GM12878 (cell line): ENCODE measurements around the gene ENO2. TPM values are rescaled to one million over a fixed set of nuclear protein-coding genes. Genes with fewer than 3 reads are reported as not detected.

Experiments
- ATAC-seq: fragments of 200-7000 bp; cut with Tn5 transposase; 3 replicates; pipeline ENCODE4 v1.9.1; 2020; ENCODE audit warnings: mild to moderate bottlenecking, moderate library complexity
- BruUV-seq: library from RNA; stranded (reverse); fragments of 400-500 nt; replicated peaks from 2 replicates; lab custom pipeline; 2021; lab: Mats Ljungman, UMichigan
- CTCF ChIA-PET: fragments of 300-600 bp; sonication (Branson Sonifier 250); formaldehyde crosslinking; extraction: SDS; loops from one replicate; lab custom pipeline; 2021; ENCODE audit warnings: inconsistent platforms; lab: Yijun Ruan, JAX
- POLR2A ChIA-PET: fragments of 350-600 bp; formaldehyde crosslinking; extraction: SDS; loops from one replicate; lab custom pipeline; 2021; ENCODE audit warnings: inconsistent platforms; lab: Charles Lee
- RAD21 ChIA-PET: fragments of 300-600 bp; sonication (Branson Sonifier 250); formaldehyde crosslinking; loops from one replicate; lab custom pipeline; 2023; ENCODE audit warnings: antibody characterized with exemption; ENCODE audit not compliant: unreplicated experiment; lab: Charles Lee
- SMC1A ChIA-PET: fragments of 300-600 bp; sonication (Branson Sonifier 250); formaldehyde crosslinking; loops from one replicate; lab custom pipeline; 2023; ENCODE audit not compliant: unreplicated experiment, uncharacterized antibody; lab: Charles Lee
- DNase-seq: peaks from one replicate; pipeline ENCODE4 v3.0.0-alpha.2; 2011; ENCODE audit warnings: low read depth, low spot score
- FAIRE-seq: peaks from 3 replicates; lab custom pipeline; 2011; peaks lifted over from hg19 to GRCh38; lab: Jason Lieb, UNC
- H2AFZ ChIP-seq: 2 replicates; pipeline ENCODE4 v1.6.0; 2011; ENCODE audit warnings: low read depth, low read length, control low read depth; ENCODE audit not compliant: control insufficient read depth
- H3K27ac ChIP-seq: 2 replicates; pipeline ENCODE4 v1.5.1; 2011; ENCODE audit warnings: control low read depth; ENCODE audit not compliant: control insufficient read depth, insufficient read depth
- H3K27me3 ChIP-seq, 2 experiments: replicated peaks in 1 of 2; 2 replicates each; pipeline versions ENCODE4 v1.6.0 to v1.6.1; 2011; ENCODE audit warnings: low read length in 1 of 2; ENCODE audit not compliant: control insufficient read depth in 2 of 2, insufficient read depth in 2 of 2
- H3K36me3 ChIP-seq, 2 experiments: 2 replicates each; pipeline ENCODE4 v1.5.1; 2011; ENCODE audit warnings: low read length in 1 of 2; ENCODE audit not compliant: control insufficient read depth in 2 of 2, insufficient read depth in 2 of 2
- H3K4me1 ChIP-seq: 2 replicates; pipeline ENCODE4 v1.6.1; 2011; ENCODE audit warnings: mild to moderate bottlenecking, low read length, moderate library complexity, mixed read lengths; ENCODE audit not compliant: control insufficient read depth, insufficient read depth
- H3K4me2 ChIP-seq: 2 replicates; pipeline ENCODE4 v1.6.0; 2011; ENCODE audit warnings: control low read depth; ENCODE audit not compliant: control insufficient read depth, insufficient read depth
- H3K4me3 ChIP-seq: fragments of 200-600 bp; sonication (generic); 2 replicates; pipeline ENCODE4 v1.5.1; 2016
- H3K79me2 ChIP-seq: 2 replicates; pipeline ENCODE4 v1.6.0; 2011; ENCODE audit warnings: low read length; ENCODE audit not compliant: control insufficient read depth, insufficient read depth
- H3K9ac ChIP-seq: 2 replicates; pipeline ENCODE4 v1.8.0; 2011; ENCODE audit warnings: low read length, control low read depth, mixed read lengths; ENCODE audit not compliant: control insufficient read depth, insufficient read depth
- H3K9me3 ChIP-seq: replicated peaks from 3 replicates; pipeline ENCODE4 v1.5.1; 2011; ENCODE audit warnings: mild to moderate bottlenecking, low read length; ENCODE audit not compliant: control insufficient read depth, insufficient read depth
- H4K20me1 ChIP-seq: 2 replicates; pipeline ENCODE4 v1.6.0; 2011; ENCODE audit not compliant: control insufficient read depth, insufficient read depth
- HCFC1 ChIP-seq: fragments of 150-350 bp; IDR thresholded peaks from 2 replicates; pipeline ENCODE4 v1.6.1; 2014; ENCODE audit warnings: low read length
- HDAC6 ChIP-seq: fragments of 200-600 bp; sonication (generic); IDR thresholded peaks from one replicate; pipeline ENCODE4 v1.8.0; 2017; ENCODE audit warnings: antibody characterized with exemption; ENCODE audit not compliant: unreplicated experiment
- IKZF1 ChIP-seq: fragments of 450-650 bp; conservative IDR thresholded peaks from 2 replicates; pipeline ENCODE4 v1.6.1; 2017; ENCODE audit warnings: antibody characterized with exemption, mild to moderate bottlenecking
- SMARCA5 ChIP-seq: fragments of 450-650 bp; IDR thresholded peaks from 2 replicates; pipeline ENCODE4 v1.6.1; 2017; ENCODE audit warnings: mild to moderate bottlenecking
- SMC3 ChIP-seq: IDR thresholded peaks from 2 replicates; pipeline ENCODE4 v1.6.1; 2011; ENCODE audit warnings: low read length, improper control_type of control experiment, borderline replicate concordance
- SP1 ChIP-seq: IDR thresholded peaks from one replicate; pipeline ENCODE4 v1.6.1; 2011; ENCODE audit warnings: low read depth, low read length
- TCF12 ChIP-seq: IDR thresholded peaks from 2 replicates; pipeline ENCODE4 v1.6.1; 2011; ENCODE audit warnings: low read depth, mild to moderate bottlenecking, low read length
- TCF3 ChIP-seq: IDR thresholded peaks from 2 replicates; pipeline ENCODE4 v1.6.1; 2012; ENCODE audit warnings: low read depth, mild to moderate bottlenecking, low read length, borderline replicate concordance; ENCODE audit not compliant: insufficient read depth
- YY1 ChIP-seq: IDR thresholded peaks from 2 replicates; pipeline ENCODE4 v1.6.1; 2011; ENCODE audit warnings: low read depth, mild to moderate bottlenecking, low read length
- WGBS: methylation state at CpG from one replicate; pipeline ENCODE4 v1.1.6; 2016; ENCODE audit warnings: low lambda C conversion rate; ENCODE audit not compliant: insufficient replicate concordance, insufficient coverage; ENCODE audit errors: missing lambda C conversion rate; 5-methylcytosine and 5-hydroxymethylcytosine counted together
- in situ Hi-C: fragments of 300-500 bp; cut with MboI; formaldehyde crosslinking; loops from 9 replicates; pipeline ENCODE4 v1.14.3; 2018; ENCODE audit warnings: mixed read lengths
- intact Hi-C: fragments of 100-400 bp; cut with micrococcal nuclease; formaldehyde crosslinking; loops from one replicate; pipeline ENCODE4 v1.14.2; 2022; ENCODE audit not compliant: unreplicated experiment
- polyA plus RNA-seq, 11 experiments: library from polyadenylated mRNA; depleted of rRNA in 4 of 11; unstranded in 6 of 11; stranded (reverse) in 5 of 11; fragments of >200 nt; fragmentation: Nextera tagmentation in 4 of 11; fragmentation: Illumina TruSeq in 1 of 11; extraction: Ambion mirVana in 4 of 11; extraction: Trizol in 1 of 11; gene quantifications; 1 replicate in 1 of 11; 2 replicates in 10 of 11; pipeline versions ENCODE4 v1.2.1 to v1.2.3, GENCODE V29; 2011 to 2016; ENCODE audit warnings: inconsistent platforms in 2 of 11, missing spikeins in 2 of 11, low read depth in 1 of 11
- total RNA-seq, 4 experiments: library from RNA; depleted of rRNA in 3 of 4; stranded (reverse); fragments of >200 nt in 3 of 4; fragmentation: Illumina TruSeq in 1 of 4; extraction: Trizol in 1 of 4; gene quantifications; 2 replicates each; pipeline versions ENCODE4 v1.2.1 to v1.2.3, GENCODE V29; 2013 to 2021
- TF ChIP-seq, protein P1 (sequence below), 3 experiments: IDR thresholded peaks in 2 of 3; conservative IDR thresholded peaks in 1 of 3; 2 replicates each; pipeline ENCODE4 v1.5.1; 2011; ENCODE audit warnings: low read depth in 3 of 3, low read length in 3 of 3, mild to moderate bottlenecking in 3 of 3, control low read depth in 2 of 3, moderate library complexity in 2 of 3, inconsistent platforms in 1 of 3, mixed read lengths in 1 of 3; ENCODE audit not compliant: control insufficient read depth in 2 of 3, insufficient read depth in 1 of 3; ENCODE audit errors: extremely low read depth in 1 of 3
- TF ChIP-seq, protein P2 (sequence below): IDR thresholded peaks from 2 replicates; pipeline ENCODE4 v1.6.1; 2011; ENCODE audit warnings: low read depth, mild to moderate bottlenecking, low read length, moderate library complexity, borderline replicate concordance; ENCODE audit errors: extremely low read depth
- TF ChIP-seq, protein P3 (sequence below): fragments of 450-650 bp; IDR thresholded peaks from 2 replicates; pipeline ENCODE4 v1.6.1; 2017; ENCODE audit warnings: mild to moderate bottlenecking
- TF ChIP-seq, protein P4 (sequence below): fragments of 450-650 bp; formaldehyde crosslinking; IDR thresholded peaks from 2 replicates; pipeline ENCODE4 v1.5.0; 2022; ENCODE audit warnings: mild to moderate bottlenecking, missing genetic modification characterization

The ENO2 gene
- total and polyA plus RNA-seq, 10 of the 15 experiments (the other 5 are each of a cell fraction or from before 2014, with no cell fraction given), result 24.8 to 196 (median 43.1) TPM

DNA sequence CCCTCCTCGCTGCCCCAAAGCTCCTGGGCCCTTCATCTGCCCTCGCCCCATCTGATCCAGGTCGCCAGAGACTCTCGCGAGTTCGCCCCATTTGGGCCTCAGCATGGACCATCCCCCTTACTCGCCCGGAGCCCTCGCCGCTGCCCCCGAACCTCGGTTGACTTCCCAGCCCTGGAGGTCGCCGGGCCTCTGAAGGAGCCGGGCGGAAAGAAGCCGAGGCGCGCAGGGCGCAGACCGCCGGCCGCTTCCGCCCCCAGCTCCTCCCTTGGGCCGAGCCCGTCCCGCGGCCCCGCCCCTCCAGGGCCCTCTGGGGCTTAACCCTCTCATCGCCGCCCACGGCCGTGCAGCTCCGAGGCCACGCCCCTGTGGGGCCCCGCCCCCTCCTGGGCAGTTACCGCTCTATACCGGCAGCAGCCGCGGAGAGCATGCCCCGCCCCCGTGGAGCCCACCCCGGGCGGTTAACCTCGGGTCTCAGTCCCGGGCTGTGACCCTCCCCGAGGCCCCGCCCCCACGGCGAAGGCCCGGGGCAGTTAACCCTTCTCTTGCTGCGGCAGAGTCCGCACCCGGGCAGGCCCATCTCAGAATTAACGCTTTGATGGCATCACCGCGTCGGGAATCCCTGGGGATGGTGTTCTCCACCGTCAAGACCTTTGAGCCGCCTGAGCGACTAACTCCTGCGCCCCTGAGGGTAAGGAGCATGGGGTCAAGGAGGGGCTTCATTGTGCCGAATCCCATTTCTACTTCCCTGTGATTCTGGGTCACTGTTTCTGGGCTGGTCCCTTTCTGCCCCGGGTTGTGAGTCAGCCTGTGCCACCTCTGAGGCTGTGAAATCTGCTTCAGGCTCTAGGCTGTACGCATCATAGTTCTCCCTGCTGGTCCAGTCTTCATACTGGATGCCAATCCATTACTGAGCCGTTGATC is 41.0 kb upstream of the ENO2 start, which contains the start of gene SPSB2:
TSS of gene SPSB2 (minus strand) at position 210 of the 921 bp plus-strand sequence. CDS start 402 bp downstream, outside the sequence.
- ChIA-PET POLR2A (interaction anchor here (0.6 to 5.0 kb wide), 22 partner anchors 9 to 184 kb away, joined by 3 to 52 read pairs (median 4); partner anchors contain the start of genes C12orf57, CDCA3, COPS7A and ENO2), RAD21 (interaction anchor here (0.7 to 5.3 kb wide), 18 partner anchors 9 to 239 kb away, joined by 3 to 41 read pairs (median 4); partner anchors contain the start of genes C12orf57, CDCA3, LRRC23 and MLF2), SMC1A (interaction anchor here (0.6 to 4.5 kb wide), 12 partner anchors 8 to 120 kb away, joined by 3 to 41 read pairs (median 4); partner anchors contain the start of genes C12orf57, CDCA3, MLF2 and RNU7-1), CTCF (interaction anchor here (0.6 to 9.5 kb wide), 44 partner anchors 8 to 239 kb away, joined by 3 to 173 read pairs (median 5); partner anchors contain the start of genes C12orf57, C1R, C1RL and CDCA3)
- peak; percentile 69 for DNase-seq
- Histone ChIP-seq H3K4me1 (peaks cover 30% of the 10 kb centered on the region), H3K9ac (peak within 1 kb of the TSS; percentile 73), H4K20me1 (peaks cover 16% of the 10 kb centered on the region), H3K27ac (peak within 1 kb of the TSS; percentile 59), H2AFZ (peak within 1 kb of the TSS; percentile 71), H3K4me2 (peak within 1 kb of the TSS; percentile 100), H3K9me3 (no peaks in the 10 kb centered on the region), H3K36me3 (peaks cover 20 to 31% of the 10 kb centered on the region in 2 experiments), H3K79me2 (peaks cover 27% of the 10 kb centered on the region), H3K27me3 (no peaks in the 10 kb centered on the region), H3K4me3 (peak within 1 kb of the TSS; percentile 87)
- no TSS peak for BruUV-seq
- no peak for FAIRE-seq
- in situ Hi-C loops (no loop called here), intact Hi-C loops (loop anchor here (1.0 kb wide), 1 partner anchor 18 kb away; no protein-coding TSS in a partner anchor)
- WGBS, result 3% methylated on average over 49 of the region's 66 CpGs
- peak; percentile 91 for ATAC-seq
- 0 out of 2 replicates have a peak, but pooled peaks have one; percentile 5 for TF ChIP-seq TCF3
- peak; percentile 45; the same call in 1 of the 2 replicates for TF ChIP-seq TCF12
- TF ChIP-seq SMARCA5, result peak; percentile 22; the same call in 1 of the 2 replicates
- TF ChIP-seq IKZF1, result peak; percentile 28; the same call in 1 of the 2 replicates
- TF ChIP-seq, protein P1, sequence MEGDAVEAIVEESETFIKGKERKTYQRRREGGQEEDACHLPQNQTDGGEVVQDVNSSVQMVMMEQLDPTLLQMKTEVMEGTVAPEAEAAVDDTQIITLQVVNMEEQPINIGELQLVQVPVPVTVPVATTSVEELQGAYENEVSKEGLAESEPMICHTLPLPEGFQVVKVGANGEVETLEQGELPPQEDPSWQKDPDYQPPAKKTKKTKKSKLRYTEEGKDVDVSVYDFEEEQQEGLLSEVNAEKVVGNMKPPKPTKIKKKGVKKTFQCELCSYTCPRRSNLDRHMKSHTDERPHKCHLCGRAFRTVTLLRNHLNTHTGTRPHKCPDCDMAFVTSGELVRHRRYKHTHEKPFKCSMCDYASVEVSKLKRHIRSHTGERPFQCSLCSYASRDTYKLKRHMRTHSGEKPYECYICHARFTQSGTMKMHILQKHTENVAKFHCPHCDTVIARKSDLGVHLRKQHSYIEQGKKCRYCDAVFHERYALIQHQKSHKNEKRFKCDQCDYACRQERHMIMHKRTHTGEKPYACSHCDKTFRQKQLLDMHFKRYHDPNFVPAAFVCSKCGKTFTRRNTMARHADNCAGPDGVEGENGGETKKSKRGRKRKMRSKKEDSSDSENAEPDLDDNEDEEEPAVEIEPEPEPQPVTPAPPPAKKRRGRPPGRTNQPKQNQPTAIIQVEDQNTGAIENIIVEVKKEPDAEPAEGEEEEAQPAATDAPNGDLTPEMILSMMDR (IDR thresholded peaks at IDR 0.05 in 2 of 3, conservative IDR thresholded peaks at IDR 0.05 in 1 of 3; ENCODE audit: control insufficient read depth in 2 of 3, extremely low read depth in 1 of 3, insufficient read depth in 1 of 3, low read depth in 3 of 3, low read length in 3 of 3), result no peak
- peak; percentile 79 for TF ChIP-seq SP1
- no peak; the same call in 1 of the 2 replicates for TF ChIP-seq SMC3
- peak; percentile 32; the same call in 1 of the 2 replicates for TF ChIP-seq HCFC1
- peak; percentile 42 for TF ChIP-seq HDAC6
- TF ChIP-seq, protein P2, sequence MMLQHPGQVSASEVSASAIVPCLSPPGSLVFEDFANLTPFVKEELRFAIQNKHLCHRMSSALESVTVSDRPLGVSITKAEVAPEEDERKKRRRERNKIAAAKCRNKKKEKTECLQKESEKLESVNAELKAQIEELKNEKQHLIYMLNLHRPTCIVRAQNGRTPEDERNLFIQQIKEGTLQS, result no peak
- 0 out of 2 replicates have a peak, but pooled peaks have one; percentile 15 for TF ChIP-seq YY1
- TF ChIP-seq, protein P3, sequence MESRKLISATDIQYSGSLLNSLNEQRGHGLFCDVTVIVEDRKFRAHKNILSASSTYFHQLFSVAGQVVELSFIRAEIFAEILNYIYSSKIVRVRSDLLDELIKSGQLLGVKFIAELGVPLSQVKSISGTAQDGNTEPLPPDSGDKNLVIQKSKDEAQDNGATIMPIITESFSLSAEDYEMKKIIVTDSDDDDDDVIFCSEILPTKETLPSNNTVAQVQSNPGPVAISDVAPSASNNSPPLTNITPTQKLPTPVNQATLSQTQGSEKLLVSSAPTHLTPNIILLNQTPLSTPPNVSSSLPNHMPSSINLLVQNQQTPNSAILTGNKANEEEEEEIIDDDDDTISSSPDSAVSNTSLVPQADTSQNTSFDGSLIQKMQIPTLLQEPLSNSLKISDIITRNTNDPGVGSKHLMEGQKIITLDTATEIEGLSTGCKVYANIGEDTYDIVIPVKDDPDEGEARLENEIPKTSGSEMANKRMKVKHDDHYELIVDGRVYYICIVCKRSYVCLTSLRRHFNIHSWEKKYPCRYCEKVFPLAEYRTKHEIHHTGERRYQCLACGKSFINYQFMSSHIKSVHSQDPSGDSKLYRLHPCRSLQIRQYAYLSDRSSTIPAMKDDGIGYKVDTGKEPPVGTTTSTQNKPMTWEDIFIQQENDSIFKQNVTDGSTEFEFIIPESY, result no peak
- TF ChIP-seq, protein P4, sequence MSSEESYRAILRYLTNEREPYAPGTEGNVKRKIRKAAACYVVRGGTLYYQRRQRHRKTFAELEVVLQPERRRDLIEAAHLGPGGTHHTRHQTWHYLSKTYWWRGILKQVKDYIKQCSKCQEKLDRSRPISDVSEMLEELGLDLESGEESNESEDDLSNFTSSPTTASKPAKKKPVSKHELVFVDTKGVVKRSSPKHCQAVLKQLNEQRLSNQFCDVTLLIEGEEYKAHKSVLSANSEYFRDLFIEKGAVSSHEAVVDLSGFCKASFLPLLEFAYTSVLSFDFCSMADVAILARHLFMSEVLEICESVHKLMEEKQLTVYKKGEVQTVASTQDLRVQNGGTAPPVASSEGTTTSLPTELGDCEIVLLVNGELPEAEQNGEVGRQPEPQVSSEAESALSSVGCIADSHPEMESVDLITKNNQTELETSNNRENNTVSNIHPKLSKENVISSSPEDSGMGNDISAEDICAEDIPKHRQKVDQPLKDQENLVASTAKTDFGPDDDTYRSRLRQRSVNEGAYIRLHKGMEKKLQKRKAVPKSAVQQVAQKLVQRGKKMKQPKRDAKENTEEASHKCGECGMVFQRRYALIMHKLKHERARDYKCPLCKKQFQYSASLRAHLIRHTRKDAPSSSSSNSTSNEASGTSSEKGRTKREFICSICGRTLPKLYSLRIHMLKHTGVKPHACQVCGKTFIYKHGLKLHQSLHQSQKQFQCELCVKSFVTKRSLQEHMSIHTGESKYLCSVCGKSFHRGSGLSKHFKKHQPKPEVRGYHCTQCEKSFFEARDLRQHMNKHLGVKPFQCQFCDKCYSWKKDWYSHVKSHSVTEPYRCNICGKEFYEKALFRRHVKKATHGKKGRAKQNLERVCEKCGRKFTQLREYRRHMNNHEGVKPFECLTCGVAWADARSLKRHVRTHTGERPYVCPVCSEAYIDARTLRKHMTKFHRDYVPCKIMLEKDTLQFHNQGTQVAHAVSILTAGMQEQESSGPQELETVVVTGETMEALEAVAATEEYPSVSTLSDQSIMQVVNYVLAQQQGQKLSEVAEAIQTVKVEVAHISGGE (CRISPR knock-in tag), result peak; percentile 49; the same call in 1 of the 2 replicates
